Measurements from ENCODE around the gene ERI2.
"Not testable (repeated sequence)": the region's sequence is repeated elsewhere in the genome, so short reads cannot be mapped to it uniquely, and the experiment has no call there.

ERI2 gene

DNA sequence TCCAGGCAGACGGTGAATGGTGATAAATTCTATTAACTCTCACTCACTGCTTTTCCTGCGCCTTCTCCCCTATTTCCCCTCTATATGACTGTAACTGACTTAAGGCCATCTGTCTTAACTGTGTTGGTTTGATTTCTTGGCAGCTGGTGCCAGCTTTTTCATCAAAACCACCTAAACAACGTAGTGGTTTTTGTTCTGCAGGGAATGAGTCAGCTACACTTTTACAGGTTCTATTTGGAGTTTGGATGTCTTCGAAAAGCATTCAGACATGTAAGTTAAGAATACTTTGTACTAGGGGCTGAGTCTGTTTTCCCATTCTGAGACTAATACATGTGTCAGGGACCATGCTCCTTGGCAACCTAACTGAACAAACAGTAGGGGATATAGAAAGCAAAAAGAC lies 8.5 kb upstream of the ERI2 start:
- no peak for DNase-seq (ENCODE audit: low spot score)

DNA sequence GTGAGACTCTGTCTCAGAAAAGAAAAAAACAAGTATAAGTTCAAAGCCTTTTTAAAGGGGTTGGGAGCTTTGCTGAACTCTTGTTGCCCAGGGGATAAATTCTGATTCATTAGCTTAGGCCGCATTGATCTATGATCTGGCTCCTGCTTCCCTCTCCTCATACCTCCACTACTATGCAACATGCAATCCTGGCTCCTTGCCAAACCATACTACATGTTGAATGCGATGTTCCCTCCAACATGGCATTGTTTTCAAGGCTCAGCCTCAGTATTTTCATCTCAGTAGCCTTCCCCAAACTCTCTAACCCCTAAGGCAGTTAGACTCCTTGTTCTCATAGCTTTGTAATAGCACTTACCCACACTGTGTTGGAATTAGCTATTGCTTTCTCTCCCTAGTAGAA lies 6.2 kb upstream of the ERI2 start:
- DNase-seq (ENCODE audit: low spot score): no peak

DNA sequence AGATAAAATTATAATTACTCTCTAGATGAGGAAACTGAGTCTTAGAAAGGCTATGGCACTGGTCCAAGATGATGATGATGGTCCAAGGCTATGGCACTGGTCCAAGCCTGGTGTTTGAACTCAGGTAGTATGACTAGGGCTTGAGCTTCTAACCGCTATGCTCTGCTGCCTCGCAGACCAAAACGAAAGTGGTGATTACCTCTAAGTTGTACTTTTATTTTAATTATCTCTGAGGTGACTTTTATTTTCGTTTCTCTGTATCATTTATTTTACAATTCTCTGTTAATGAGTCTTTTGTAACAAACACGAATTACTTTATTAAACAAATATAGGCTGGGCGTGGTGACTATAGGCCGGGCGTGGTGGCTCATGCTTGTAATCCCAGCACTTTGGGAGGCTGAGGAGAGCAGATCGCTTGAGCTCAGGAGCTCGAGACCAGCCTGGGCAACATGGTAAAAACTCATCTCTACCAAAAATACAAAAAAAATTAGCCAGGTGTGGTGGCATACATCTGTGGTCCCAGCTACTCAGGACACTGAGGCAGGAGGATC lies 5.7 kb upstream of the ERI2 start:
- DNase-seq (ENCODE audit: low spot score): no peak

DNA sequence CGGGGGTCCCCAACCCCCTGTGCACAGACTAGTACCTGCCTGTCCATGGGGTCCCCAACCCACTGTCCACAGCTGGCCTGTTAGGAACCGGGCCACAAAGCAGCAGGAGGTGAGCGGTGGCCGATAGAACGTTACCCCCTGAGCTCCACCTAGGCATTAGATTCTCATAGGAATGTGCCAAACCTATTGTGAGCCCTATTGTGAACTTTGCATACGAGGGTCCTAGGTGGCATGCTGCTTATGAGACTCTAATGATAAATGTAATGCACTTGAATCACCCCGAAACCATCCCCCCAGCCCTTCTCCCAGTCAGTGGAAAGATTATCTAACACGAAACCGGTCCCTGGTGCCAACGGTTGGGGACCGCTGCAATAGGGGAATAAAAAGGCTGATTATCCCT lies 1.6 kb upstream of the ERI2 start:
- no peak for DNase-seq (ENCODE audit: low spot score)

DNA sequence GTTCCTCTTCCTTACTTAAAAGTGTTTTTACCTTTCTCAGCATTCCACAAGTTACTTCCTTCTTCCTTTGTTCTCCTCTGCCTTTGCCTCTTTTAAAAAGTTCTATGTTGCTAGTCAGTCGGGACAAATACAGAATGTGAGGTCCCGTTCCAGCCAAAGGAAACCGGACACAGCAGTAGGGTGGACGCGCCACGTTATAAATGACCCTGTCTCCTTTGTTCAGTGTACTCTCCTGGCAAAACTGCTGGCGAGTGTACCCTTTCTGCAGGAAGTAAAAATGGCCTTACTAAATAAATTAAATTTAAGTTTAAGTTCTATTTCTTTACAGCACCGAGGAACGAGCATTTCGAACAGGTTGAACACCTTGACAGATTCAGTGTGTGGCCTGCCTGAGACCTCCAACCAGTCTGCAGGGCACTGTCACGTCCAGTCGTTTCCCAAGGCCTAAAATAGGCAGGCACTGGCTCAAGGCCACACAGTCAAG lies 546 bp downstream of the ERI2 start:
- DNase-seq (ENCODE audit: low spot score): not testable (repeated sequence)

DNA sequence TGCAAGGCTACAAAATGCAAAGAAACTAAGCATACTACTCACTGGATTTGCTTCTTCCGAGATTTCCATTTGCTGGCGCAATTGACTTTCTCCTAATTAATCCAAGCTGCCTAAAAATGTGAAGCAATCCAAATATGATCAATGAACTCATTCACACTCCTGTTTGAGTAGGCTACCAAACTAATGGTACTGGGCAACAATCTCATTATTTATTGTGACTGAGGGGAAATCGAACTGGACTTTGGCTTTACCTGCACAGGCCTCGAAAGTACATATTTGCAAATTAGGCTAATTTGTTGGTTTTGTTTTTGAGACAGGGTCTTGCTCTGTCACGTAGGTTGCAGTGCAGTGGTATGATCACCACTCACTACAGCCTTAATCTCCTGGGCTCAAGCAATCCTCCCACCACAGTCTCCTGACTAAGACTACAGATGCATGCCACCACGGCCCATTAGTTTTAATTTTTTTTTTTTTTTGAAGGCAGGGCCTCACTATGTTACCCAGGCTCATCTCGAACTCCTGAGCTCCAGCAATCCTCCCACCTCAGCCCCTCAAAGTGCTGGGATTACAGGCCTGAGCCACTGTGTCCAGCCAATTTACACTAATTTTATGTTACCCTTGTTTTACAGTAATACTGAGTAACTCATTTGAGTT lies 2.6 kb downstream of the ERI2 start:
- DNase-seq (ENCODE audit: low spot score): no peak

DNA sequence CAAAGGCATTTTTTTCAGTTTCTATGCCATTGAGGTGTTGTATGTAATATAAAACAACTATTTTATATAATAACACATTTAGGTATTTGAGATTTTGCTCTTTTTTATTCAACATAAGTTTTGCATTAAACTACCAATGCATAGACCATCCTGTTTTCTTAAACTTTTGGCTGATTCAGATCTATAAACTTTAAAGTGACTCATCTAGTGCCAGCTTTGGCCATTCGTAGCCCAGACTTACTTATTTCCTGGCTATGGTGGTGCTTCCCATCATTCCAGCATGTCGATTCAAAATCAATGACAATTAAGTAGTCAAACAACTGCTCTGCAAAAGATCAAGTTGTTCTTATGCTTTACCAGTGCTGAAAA lies 3.1 kb downstream of the ERI2 start:
- DNase-seq (ENCODE audit: low spot score): no peak

DNA sequence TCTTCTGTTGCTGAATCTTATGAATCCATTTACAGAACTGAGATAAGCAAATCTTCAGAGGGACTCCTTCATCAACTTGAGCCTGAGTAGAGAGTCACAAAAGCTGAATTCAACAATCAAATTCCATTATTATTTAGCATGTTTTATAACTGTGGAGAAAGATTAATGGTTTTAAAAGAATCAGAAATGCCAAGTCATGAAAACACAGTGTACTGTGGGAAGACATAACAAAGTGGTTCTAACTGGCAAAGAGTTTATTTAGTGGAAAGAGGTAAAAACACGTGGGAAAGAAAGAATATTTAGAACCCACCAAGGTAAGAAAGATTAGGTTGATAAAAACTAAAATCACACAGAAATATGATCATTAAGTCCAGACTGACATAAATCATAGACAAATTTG lies 5.0 kb downstream of the ERI2 start:
- no peak for DNase-seq (ENCODE audit: low spot score)

DNA sequence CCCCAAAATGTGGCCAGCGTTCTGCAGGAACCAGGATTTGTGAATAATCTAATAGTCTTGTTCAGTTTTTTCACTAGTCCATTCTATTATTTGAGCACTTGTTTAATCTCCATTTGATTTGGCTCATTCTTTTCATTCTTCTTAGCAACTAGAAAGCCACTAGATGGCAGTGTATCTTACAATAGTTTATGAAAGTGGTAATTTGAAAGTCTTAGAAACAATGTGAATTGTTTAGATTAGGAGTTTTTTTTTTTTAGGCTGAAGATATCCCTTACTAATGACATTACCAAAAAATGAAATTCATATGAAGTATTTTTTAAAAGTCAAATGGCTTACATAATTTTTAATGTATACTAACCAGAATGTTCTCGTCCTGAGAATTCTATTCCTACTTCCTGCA lies 6.7 kb downstream of the ERI2 start:
- DNase-seq (ENCODE audit: low spot score): no peak

DNA sequence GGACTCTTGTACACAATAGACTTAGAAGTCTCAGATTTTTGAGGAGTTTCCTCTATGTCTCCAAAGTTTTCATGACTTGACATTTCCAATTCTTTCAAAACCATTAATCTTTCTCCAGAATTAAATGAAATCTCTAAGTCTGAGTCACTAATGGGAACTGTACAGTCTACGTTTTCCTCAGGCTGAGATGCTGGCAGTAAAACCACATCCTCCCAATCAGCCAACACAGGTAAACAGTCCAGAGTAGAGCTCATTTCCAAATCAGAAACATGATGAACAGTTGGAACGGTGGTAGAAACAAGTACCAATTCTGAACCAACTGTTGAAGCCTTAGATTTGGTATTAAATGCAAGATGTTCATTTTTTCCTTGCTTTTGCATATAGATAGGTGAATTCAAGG lies 7.9 kb downstream of the ERI2 start:
- DNase-seq (ENCODE audit: low spot score): no peak

DNA sequence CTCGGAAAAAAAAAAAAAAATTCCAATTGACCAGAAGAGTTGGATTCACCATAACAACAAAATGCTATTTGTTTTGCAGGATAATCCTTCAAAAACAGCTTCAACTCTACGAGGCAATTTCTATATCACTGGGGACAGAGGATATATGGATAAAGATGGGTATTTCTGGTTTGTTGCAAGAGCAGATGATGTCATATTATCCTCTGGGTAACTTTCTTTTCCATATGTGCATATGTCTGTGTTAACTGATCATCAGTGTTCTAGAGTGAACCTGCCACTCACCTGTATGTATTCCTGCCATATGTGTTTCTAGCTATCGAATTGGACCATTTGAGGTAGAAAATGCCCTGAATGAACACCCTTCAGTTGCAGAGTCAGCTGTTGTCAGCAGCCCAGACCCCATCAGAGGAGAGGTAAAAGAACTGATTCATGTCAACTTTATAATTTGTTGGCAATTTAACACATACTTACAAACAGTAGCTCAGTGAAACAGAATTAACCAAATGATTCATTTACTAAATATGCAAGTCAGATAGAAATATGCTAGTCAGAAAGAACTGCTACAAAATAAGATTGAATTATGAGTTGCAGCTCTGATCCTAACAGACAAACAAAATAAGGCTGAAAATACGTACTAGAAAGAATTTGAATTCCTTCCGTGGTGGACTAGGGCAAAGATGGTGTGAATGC lies 14.2 kb downstream of the ERI2 start:
- no peak for DNase-seq (ENCODE audit: low spot score)

DNA sequence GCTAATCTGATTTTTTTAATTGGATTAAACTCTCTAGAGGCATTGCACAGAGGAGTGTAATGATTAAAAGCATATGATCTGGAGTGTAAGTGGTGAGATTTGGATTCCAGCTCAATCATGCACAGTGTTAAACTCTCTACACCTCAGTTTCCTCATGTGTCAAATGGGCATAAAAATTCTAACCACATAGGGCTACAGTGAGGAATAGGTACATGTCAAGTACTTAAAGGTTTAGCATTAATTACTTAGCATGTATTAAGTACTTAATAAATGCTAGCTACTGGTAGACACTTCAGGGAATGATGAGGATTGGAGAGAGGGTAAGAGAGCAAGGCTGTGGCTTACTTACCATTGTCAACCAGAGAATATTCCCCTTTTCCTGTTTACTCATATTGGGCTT lies 17.1 kb downstream of the ERI2 start:
- no peak for DNase-seq (ENCODE audit: low spot score)

DNA sequence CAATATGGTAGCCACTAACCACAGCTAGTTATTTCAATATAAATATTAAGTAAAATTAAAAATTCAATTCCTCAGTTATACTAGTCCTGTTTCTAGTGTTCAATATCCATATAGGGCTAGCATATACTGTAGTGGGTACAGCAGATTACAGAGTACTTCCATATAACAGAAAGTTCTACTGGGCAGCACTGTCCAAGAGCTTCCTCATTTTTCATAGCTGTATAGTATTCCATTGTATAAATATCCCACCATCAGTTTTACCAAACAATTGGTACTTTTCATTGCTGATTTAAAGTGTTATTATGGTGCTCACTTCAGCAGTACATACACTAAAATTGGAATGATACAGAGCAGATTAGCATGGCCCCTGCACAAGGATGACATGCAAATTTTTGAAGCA lies 22.1 kb downstream of the ERI2 start:
- no peak for DNase-seq (ENCODE audit: low spot score)

DNA sequence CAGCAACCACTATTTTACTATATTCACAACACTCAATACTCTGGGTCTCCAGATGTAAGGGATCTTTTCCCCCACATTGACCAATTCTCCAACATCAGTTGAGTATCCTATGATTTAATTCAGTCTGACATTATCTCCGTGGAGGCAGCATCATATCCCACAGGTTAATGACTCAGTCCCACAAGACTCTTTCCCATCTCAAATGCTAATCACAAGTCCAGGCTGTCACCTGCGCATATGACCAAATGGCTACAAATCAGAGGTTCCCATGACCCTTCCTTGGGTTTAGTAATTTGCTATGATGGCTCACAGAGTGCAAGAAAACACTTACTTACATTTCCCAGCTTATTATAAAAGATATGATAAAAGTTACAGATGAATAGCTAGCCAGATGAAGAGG lies 23.8 kb downstream of the ERI2 start:
- DNase-seq (ENCODE audit: low spot score): no peak

DNA sequence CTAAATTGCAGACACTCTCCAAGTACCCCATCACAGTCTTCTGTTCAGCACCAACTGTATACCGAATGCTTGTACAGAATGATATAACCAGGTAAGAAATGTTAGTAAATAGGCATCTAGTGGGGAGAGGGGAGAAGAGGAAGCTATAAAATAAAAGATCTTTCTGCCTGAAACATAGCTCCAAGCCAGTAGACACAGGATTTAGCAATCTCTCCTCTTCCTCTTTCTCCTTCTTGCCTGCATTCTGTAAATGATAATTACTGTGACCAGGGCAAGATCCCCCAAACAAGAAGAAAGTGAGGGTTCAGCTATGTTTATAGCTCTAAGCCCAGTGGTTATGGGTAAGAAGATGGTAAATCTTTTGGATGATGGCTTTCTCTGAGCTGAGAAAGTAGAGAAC lies 24.6 kb downstream of the ERI2 start:
- DNase-seq (ENCODE audit: low spot score): no peak

DNA sequence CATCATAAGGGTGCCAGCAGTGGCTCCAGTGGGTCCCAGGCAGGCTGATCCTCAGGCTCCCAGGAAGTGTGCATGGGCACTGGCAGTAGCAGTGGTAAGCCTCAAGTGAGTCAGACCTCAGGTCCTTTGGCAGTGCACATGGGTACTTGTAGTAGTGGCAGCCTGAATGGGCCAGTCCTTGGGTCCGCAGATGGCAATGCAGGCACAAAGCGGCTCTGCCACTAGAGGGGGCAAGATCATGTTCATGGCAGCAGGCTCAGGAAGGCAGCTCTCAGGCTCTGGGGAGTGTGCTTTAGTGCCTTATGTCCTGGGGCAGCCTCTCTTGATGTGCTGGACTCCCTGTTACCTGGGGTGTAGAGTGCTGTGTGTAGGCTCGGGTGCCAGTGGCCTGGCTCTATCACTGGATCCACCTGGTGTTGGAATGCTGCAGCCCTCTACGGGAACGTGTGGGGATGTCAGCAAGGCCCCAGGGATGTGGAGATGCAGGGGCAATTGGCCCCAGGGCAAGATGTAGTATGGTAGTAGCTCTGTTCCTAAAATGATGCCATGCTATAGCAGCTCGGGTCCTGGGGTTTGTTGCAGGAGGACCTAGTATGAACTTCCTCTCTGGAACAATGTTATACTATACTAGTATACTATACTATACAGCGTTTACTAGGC lies 31.4 kb downstream of the ERI2 start:
- peak; percentile 68 for DNase-seq (ENCODE audit: low spot score)

DNA sequence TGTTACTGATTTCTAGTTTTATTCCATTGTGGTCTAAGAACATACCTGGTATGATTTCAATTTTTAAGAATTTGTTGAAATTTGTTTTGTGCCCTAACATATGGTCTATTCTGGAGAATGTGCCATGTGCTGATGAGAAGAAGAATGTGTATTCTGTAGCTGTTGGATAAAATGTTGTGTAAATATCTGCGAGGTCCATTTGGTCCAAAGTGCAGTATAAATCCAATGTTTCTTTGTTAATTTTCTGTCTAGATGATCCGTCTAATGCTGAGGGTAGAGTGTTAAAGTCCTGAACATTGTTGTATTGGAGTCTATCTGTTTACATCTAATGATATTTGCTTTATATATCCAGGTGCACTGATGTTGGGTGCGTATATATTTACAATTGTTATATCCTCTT lies 32.6 kb downstream of the ERI2 start:
- no peak for DNase-seq (ENCODE audit: low spot score)

DNA sequence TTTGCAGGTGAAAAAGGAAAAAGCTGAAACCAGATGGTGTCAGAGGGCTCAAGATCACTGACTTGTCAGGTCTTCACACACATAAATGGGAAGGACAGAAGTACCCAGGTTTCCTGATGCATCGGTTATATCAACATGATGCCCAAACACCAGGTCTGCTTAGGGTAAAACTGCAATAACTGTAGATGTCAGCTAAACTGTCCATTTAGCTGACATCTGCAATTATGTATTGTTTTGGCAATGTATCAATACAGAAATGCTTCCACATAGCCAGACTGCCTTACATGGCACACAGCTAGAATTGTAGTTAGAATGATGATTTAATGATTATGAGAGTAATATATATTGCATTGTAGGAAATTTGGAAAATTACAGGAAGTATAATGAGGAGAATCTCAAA lies 37.5 kb downstream of the ERI2 start:
- DNase-seq (ENCODE audit: low spot score): no peak

DNA sequence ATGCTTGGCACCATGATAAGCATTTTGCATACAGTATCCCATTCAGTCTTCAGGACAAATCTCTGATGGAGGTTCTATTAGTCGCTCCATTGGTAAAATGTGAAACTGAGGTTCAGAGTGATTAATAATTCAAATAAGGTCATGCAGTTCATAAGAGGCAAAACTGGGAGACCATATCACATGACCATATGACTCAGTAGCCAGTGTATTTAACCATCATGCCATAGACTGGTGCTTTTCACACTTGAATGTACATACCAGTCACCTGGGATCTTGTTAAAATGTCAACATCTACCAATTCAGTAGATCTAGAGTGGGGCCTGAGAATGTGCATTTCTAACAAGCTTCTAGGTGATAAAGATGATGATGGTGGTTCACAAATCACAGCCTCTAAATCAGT lies 38.2 kb downstream of the ERI2 start:
- DNase-seq (ENCODE audit: low spot score): no peak

DNA sequence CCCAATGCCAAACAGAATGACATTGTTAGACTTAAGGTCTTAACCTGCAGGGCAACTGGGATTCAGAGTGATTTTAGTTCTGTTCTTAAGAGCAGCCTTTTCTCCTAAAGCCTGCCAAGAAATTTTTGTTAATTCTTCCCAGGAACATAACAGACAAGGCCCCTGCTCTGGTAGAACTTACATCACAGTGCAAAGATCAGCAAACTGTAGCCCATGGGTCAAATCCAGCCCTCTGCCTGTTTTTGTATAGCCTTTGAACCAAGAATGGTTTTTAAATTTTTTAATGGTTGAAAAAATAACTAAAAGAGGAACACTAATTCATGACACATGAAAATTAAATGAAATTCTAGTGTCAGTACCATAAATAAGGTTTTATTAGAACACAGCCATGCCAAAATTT lies 38.7 kb downstream of the ERI2 start:
- DNase-seq (ENCODE audit: low spot score): no peak

DNA sequence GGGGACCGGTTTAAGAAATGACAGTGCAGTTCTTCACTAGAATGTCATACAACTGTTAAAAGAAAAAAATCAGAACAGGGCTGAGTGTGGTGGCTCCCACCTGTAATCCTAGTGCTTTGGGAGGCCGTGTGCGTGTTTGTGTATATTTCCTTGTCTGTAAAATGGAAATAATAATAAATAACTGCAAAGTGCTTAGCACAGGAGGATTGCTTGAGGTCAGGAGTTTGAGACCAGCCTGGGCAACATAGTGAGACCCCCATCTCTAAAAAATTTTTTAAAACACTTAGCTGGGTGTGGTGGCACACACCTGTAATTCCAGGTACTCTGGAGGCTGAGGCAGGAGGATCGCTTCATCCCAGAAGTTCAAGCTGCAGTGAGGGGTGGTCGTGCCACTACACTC lies 40.0 kb downstream of the ERI2 start:
- DNase-seq (ENCODE audit: low spot score): no peak

DNA sequence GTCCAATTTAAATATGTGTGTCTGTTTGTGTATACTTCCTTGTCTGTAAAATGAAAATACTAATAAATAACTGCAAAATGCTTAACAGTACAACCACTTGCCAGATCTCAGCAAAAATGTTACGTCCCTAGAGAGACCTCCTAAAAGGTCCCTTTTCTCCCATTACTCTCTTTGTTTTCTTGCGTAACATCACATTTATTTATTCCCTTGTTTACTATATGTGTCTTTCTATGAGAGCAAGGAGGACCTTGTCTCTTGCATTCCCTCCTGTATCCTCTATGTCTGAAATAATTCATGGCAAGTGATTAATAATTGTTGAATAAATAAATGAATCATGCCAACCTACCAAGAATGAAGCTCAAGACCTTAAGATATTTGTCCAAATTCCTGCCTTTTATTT lies 40.5 kb downstream of the ERI2 start:
- DNase-seq (ENCODE audit: low spot score): no peak

DNA sequence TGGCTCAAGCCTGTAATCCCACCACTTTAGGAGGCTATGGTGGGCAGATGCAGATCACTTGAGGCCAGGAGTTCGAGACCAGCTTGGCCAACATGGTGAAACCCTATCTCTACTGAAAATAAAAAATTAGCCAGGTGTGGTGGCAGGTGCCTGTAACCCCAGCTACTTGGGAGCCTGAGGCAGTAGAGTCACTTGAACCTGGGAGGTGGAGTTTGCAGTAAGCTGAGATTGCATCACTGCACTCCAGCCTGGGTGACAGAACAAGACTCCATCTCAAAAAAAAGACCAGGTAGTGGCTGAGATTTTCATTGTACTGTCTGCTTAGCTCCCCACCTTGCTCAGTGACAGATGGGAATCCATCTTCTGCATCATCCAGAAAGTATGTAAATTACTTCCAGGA lies 41.8 kb downstream of the ERI2 start:
- not testable (repeated sequence) for DNase-seq (ENCODE audit: low spot score)

Data from HuH-7 (cell line).